Measurements from ENCODE around the gene FFAR3. TPM values are rescaled to one million over a fixed set of nuclear protein-coding genes. Genes with fewer than 3 reads are reported as not detected.

The FFAR3 gene
- total and polyA plus RNA-seq, 2 of the 8 experiments (the other 6 are each of a cell fraction or from before 2014, with no cell fraction given), result not detected

DNA sequence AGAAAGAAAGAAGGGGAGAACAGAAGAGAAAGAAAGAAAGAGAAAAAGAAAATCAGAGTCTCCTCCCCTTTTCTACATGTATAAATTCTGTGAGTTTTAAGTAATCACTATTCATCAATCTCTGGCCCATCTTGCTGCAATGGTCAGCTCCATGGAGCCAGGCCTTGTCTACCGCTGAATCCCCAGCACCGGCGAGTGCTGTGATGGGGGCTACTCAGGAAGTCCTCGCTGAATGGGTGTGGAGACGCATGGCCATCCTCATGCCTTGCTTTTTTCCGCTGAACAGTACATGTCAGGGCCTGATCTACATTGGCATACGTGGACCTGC, 42.5 kb downstream of the FFAR3 start:
- Histone ChIP-seq H3K4me3 (ENCODE audit: extremely low read depth in 1 of 4, insufficient read depth in 2 of 4, low read depth in 3 of 4, low read length in 4 of 4) (no peak overlapping the region), H2BK120ac (replicated peaks; ENCODE audit: low read depth, low read length) (no peak overlapping the region), H4K8ac (ENCODE audit: extremely low read depth, insufficient read depth, low read length) (no peak overlapping the region), H3K23me2 (ENCODE audit: low read depth, low read length) (no peaks in the 10 kb centered on the region), H4K20me1 (replicated peaks in 1 of 2; ENCODE audit: control insufficient read depth in 1 of 2, insufficient read depth in 2 of 2, low read length in 2 of 2) (no peaks in the 10 kb centered on the region), H2BK5ac (ENCODE audit: low read depth, low read length) (no peak overlapping the region), H3K36me3 (ENCODE audit: control insufficient read depth in 2 of 4, insufficient read depth in 4 of 4, low read length in 3 of 4) (no peaks in the 10 kb centered on the region; a peak in 1 of 8 replicates), H2AFZ (ENCODE audit: low read length) (no peak overlapping the region), H3K4ac (replicated peaks; ENCODE audit: insufficient read length, low read depth, low read length) (no peak overlapping the region), H3K4me2 (ENCODE audit: insufficient read depth in 1 of 2, low read depth in 2 of 2, low read length in 2 of 2) (no peak overlapping the region), H3K4me1 (replicated peaks in 1 of 4; ENCODE audit: control insufficient read depth in 3 of 4, insufficient read depth in 4 of 4, low read length in 3 of 4) (no peaks in the 10 kb centered on the region), H2BK20ac (ENCODE audit: low read length) (no peak overlapping the region), H3K27me3 (replicated peaks in 1 of 4; ENCODE audit: control insufficient read depth in 3 of 4, extremely low read depth in 1 of 4, insufficient read depth in 3 of 4, low read length in 3 of 4) (no peaks in the 10 kb centered on the region; a peak in 1 of 7 replicates), H3K9ac (replicated peaks in 1 of 4; ENCODE audit: extremely low read depth in 1 of 4, low read depth in 3 of 4, low read length in 3 of 4) (no peak overlapping the region), H4K5ac (ENCODE audit: insufficient read length, low read depth, low read length) (no peak overlapping the region), H3K18ac (ENCODE audit: extremely low read depth, low read length) (no peak overlapping the region), H3K9me3 (ENCODE audit: insufficient read depth in 2 of 2, low read depth in 1 of 2, low read length in 1 of 2) (no peaks in the 10 kb centered on the region), H3K27ac (ENCODE audit: low read depth, low read length) (no peak overlapping the region), H4K91ac (replicated peaks; ENCODE audit: insufficient read length, low read length) (no peak overlapping the region), H3K79me2 (ENCODE audit: control insufficient read depth in 1 of 2, insufficient read depth in 2 of 2, low read length in 2 of 2) (no peaks in the 10 kb centered on the region), H3K79me1 (ENCODE audit: low read depth, low read length) (no peaks in the 10 kb centered on the region), H2BK12ac (ENCODE audit: low read depth, low read length) (no peak overlapping the region), H3K56ac (replicated peaks; ENCODE audit: insufficient read length, low read depth, low read length) (no peak overlapping the region), H2BK15ac (ENCODE audit: low read length) (no peak overlapping the region), H2AK5ac (ENCODE audit: low read depth, low read length) (no peak overlapping the region), H3K14ac (ENCODE audit: insufficient read length) (no peak overlapping the region), H3K23ac (ENCODE audit: insufficient read length) (no peak overlapping the region)
- ChIA-PET POLR2A (ENCODE audit: partially characterized antibody) (no interaction called here), CTCF (ENCODE audit: partially characterized antibody) (no interaction called here)
- no peak for DNase-seq (ENCODE audit: low read depth in 1 of 2, low spot score in 2 of 2)
- FAIRE-seq, result no peak
- WGBS, 2 experiments (ENCODE audit: extremely low coverage in 1 of 2, insufficient coverage in 1 of 2, insufficient read length in 1 of 2, insufficient replicate concordance in 2 of 2, low coverage in 1 of 2, low lambda C conversion rate in 2 of 2, missing lambda C conversion rate in 1 of 2), result 89% methylated on average over 7 of the region's 7 CpGs; no CpG with 5 or more reads in 1 of the 2 experiments
- no peak for TF ChIP-seq SP2 (IDR thresholded peaks at IDR 0.05; ENCODE audit: low read length)
- TF ChIP-seq POLR2A (IDR thresholded peaks at IDR 0.05; ENCODE audit: control extremely low read depth in 1 of 2, low read depth in 2 of 2, low read length in 2 of 2), result no peak
- no peak for TF ChIP-seq KDM4A (IDR thresholded peaks at IDR 0.05; ENCODE audit: low read depth, low read length, severe bottlenecking)
- TF ChIP-seq POU5F1 (IDR thresholded peaks at IDR 0.05; ENCODE audit: low read depth, low read length), result no peak
- no peak for TF ChIP-seq ZNF274 (IDR thresholded peaks at IDR 0.05; ENCODE audit: borderline replicate concordance, extremely low read depth, low read length)
- no peak for TF ChIP-seq CREB1 (IDR thresholded peaks at IDR 0.05)
- no peak for TF ChIP-seq SP4 (IDR thresholded peaks at IDR 0.05; ENCODE audit: low read length)
- no peak for TF ChIP-seq BACH1 (IDR thresholded peaks at IDR 0.05; ENCODE audit: low read length)
- TF ChIP-seq CBX8 (IDR thresholded peaks at IDR 0.05; ENCODE audit: borderline replicate concordance, low read depth, low read length), result no peak
- no peak for TF ChIP-seq NANOG (IDR thresholded peaks at IDR 0.05; ENCODE audit: insufficient read depth, low read depth, low read length, poor library complexity, severe bottlenecking)
- no peak for TF ChIP-seq FOSL1 (IDR thresholded peaks at IDR 0.05; ENCODE audit: insufficient read depth, low read depth, low read length)
- TF ChIP-seq CEBPB (IDR thresholded peaks at IDR 0.05; ENCODE audit: low read depth, low read length), result no peak
- TF ChIP-seq YY1 (IDR thresholded peaks at IDR 0.05; ENCODE audit: low read depth, low read length), result no peak
- TF ChIP-seq MAFK (IDR thresholded peaks at IDR 0.05; ENCODE audit: low read depth, low read length), result no peak
- no peak for TF ChIP-seq JUN (IDR thresholded peaks at IDR 0.05; ENCODE audit: low read depth, low read length)
- no peak for TF ChIP-seq KDM5A (IDR thresholded peaks at IDR 0.05; ENCODE audit: low read length)
- TF ChIP-seq GTF2F1 (IDR thresholded peaks at IDR 0.05; ENCODE audit: borderline replicate concordance, low read depth, low read length), result no peak
- TF ChIP-seq TEAD4 (IDR thresholded peaks at IDR 0.05; ENCODE audit: low read depth, low read length), result no peak

Data from H1 (cell line).